Peyer's patch (tissue), 4 donors: ENCODE data around the gene CYP4F3. TPM values are rescaled to one million over a fixed set of nuclear protein-coding genes. Genes with fewer than 3 reads are reported as not detected.
A peak's percentile ranks its signal among the peaks of the same experiment; 100 is the strongest.
"Not testable (repeated sequence)": the region's sequence is repeated elsewhere in the genome, so short reads cannot be mapped to it uniquely, and the experiment has no call there.

Experiments
- DNase-seq, 3 donors: peaks; one replicate each; pipeline ENCODE4 v3.0.0-alpha.2; 2017 to 2019
- H3K27ac ChIP-seq, 4 donors: fragments of 200-600 bp; sonication (generic); one replicate each; pipeline ENCODE4 v1.5.1; 2016 to 2019
- H3K27me3 ChIP-seq, 2 donors: fragments of 200-600 bp; sonication (generic); one replicate each; pipeline ENCODE4 v1.5.1; 2019
- H3K36me3 ChIP-seq, 3 donors: fragments of 200-600 bp; sonication (generic); one replicate each; pipeline ENCODE4 v1.5.1; 2016 to 2019
- H3K4me1 ChIP-seq, 4 donors: fragments of 200-600 bp; sonication (generic); one replicate each; pipeline ENCODE4 v1.5.1; 2016 to 2019
- H3K4me3 ChIP-seq, 4 donors: fragments of 200-600 bp; sonication (generic); 1 replicate in 3 of 4; 2 replicates in 1 of 4; pipeline ENCODE4 v1.5.1; 2016 to 2019; ENCODE audit warnings: mild to moderate bottlenecking in 1 of 4
- H3K9me3 ChIP-seq, 4 donors: fragments of 200-600 bp; sonication (generic); one replicate each; pipeline ENCODE4 v1.5.1; 2016 to 2019; ENCODE audit warnings: mild to moderate bottlenecking in 1 of 4
- CTCF ChIP-seq, 6 experiments: fragments of 450-650 bp in 4 of 6; fragments of 200-600 bp in 2 of 6; sonication (generic) in 1 of 6; IDR thresholded peaks; one replicate each; pipeline ENCODE4 v1.5.1; 2017 to 2019; ENCODE audit warnings: antibody characterized with exemption in 6 of 6, mild to moderate bottlenecking in 3 of 6, moderate library complexity in 1 of 6
- POLR2A ChIP-seq, 2 donors: fragments of 450-650 bp; IDR thresholded peaks; one replicate each; pipeline ENCODE4 v1.5.1; 2017; ENCODE audit warnings: antibody characterized with exemption in 2 of 2, mild to moderate bottlenecking in 2 of 2, moderate library complexity in 2 of 2
- total RNA-seq, 4 donors: library from RNA; depleted of rRNA; stranded (reverse); fragments of >200 nt; gene quantifications; one replicate each; pipeline ENCODE4 v1.1.0, GENCODE V29; 2016

The CYP4F3 gene
- total RNA-seq, 4 donors from 2014 or later, result 23.9 to 164 (median 73.9) TPM

DNA sequence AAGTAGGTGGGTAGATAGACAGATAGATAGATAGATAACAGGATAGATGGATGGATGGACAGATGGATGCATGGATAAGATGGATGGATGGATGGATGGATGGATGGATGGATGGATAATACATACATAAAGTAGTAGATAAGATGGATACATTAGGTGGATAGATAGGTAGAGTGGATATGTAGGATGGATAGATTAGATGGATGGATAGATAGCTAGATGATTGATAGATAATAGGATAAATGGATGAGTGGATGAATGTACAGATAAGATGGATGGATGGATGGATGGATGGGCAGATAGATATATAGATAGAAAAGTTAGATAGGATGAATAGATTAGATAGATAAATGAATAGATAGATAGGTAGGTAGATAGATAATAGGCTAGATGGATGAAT lies 2.1 kb downstream of the CYP4F3 start:
- no peak for DNase-seq
- Histone ChIP-seq H3K27me3 (no peaks in the 10 kb centered on the region), H3K36me3 (no peaks in the 10 kb centered on the region), H3K27ac (no peak overlapping the region), H3K9me3 (no peaks in the 10 kb centered on the region), H3K4me3 (peak overlapping the region in 1 of 4 donors; percentile 51), H3K4me1 (peaks cover 0 to 19% (median 0%) of the 10 kb centered on the region in 4 donors)
- no peak for TF ChIP-seq POLR2A (IDR thresholded peaks at IDR 0.05)
- TF ChIP-seq CTCF (IDR thresholded peaks at IDR 0.05), result no peak

- H3K9me3 ChIP-seq, result no peaks in the 10 kb centered on the region
- H3K36me3 ChIP-seq, result no peaks in the 10 kb centered on the region
- no peak for TF ChIP-seq POLR2A (IDR thresholded peaks at IDR 0.05)
- TF ChIP-seq CTCF (IDR thresholded peaks at IDR 0.05), result no peak
- H3K4me3 ChIP-seq, result no peak overlapping the region
- H3K27me3 ChIP-seq, result no peaks in the 10 kb centered on the region
- no peak overlapping the region for H3K27ac ChIP-seq
- DNase-seq, result no peak
- peaks cover 0 to 19% (median 0%) of the 10 kb centered on the region in 4 donors for H3K4me1 ChIP-seq
These were observed 2.7 kb downstream of the CYP4F3 start for GRCh38 chr19:15643387-15643786.

- DNase-seq, result no peak
- H3K27ac ChIP-seq, result no peak overlapping the region
- no peak for TF ChIP-seq POLR2A (IDR thresholded peaks at IDR 0.05)
- H3K4me3 ChIP-seq, result no peak overlapping the region
- H3K27me3 ChIP-seq, result no peaks in the 10 kb centered on the region
- no peaks in the 10 kb centered on the region for H3K36me3 ChIP-seq
- peaks cover 0 to 19% (median 0%) of the 10 kb centered on the region in 4 donors for H3K4me1 ChIP-seq
- H3K9me3 ChIP-seq, result no peaks in the 10 kb centered on the region
These were observed 3.5 kb downstream of the CYP4F3 start for GRCh38 chr19:15644066-15644741.

DNA sequence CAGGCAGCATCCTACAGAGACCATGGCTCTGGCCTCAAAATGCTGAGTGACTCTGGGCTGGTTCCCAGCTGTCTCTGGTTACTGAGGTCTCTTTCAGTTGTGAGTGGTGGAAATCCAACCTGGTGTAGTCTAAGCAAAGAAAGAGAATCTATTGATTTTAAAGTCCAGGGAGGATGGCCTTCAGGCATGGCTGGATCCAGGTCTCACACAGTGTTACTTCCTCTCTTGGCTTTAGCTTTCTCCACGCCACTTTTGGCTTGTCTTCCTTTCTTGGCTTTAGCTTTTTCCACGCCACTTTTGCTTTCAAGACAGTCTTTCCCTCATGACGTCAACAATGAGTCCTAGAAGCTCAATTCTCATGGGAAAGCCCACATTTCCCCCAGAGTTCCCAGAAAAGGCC lies 4.1 kb downstream of the CYP4F3 start:
- no peak for DNase-seq
- Histone ChIP-seq H3K36me3 (no peaks in the 10 kb centered on the region), H3K4me1 (peaks cover 0 to 19% (median 0%) of the 10 kb centered on the region in 4 donors), H3K4me3 (no peak overlapping the region), H3K9me3 (no peaks in the 10 kb centered on the region), H3K27me3 (no peaks in the 10 kb centered on the region), H3K27ac (no peak overlapping the region)
- TF ChIP-seq POLR2A (IDR thresholded peaks at IDR 0.05), result no peak
- TF ChIP-seq CTCF (IDR thresholded peaks at IDR 0.05), result no peak

- no peaks in the 10 kb centered on the region for H3K36me3 ChIP-seq
- no peaks in the 10 kb centered on the region for H3K27me3 ChIP-seq
These were observed 8.8 kb downstream of the CYP4F3 start for GRCh38 chr19:15649526-15649925.

DNA sequence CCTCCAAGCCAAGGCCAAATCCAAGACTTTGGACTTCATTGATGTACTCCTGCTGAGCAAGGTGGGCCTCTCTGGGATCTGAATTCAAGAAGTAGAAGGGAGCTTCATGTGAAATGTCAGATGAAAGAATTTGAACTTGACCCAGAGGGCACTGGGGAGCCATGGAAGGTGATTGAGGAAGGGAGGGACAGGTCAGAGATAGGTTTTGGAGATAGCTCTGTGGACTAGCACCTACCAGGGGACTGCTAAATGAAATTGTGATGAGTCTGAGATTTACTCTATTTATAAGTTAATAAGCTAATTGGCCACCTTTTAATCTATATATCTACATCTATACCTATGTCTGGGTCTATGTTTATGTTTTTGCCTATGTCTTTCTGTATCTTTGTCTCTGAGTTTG lies 9.4 kb downstream of the CYP4F3 start:
- not testable (repeated sequence) for H3K4me3 ChIP-seq, H3K9me3 ChIP-seq, H3K4me1 ChIP-seq, H3K27me3 ChIP-seq, H3K27ac ChIP-seq, H3K36me3 ChIP-seq, DNase-seq

More at GRCh38 chr19:15649526-15649925, 8.8 kb downstream of the CYP4F3 start:
- no peak for DNase-seq
- Histone ChIP-seq H3K27ac (no peak overlapping the region), H3K9me3 (no peaks in the 10 kb centered on the region), H3K4me1 (no peaks in the 10 kb centered on the region), H3K4me3 (no peak overlapping the region)
- TF ChIP-seq CTCF (IDR thresholded peaks at IDR 0.05) (no peak), POLR2A (IDR thresholded peaks at IDR 0.05) (no peak)

DNA sequence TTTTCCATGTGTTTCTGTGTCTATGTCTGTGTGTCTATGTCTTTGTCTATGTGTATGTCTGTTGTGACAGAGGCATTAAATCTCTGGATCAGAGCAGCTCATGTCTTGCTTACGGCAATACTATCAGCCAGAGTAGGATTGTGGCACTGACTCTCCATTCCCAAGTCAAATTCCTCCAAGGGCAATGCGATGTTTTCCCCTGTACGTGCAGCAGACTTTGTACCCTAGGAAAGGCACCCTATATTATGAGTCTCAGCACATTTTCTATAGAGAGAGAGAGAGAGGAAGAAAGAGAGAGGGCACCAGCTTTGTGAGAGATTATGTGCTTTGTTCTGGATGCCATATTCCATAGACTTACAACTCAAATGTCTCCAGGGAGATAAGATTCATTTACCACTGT lies 11.1 kb downstream of the CYP4F3 start:
- no peak for DNase-seq
- Histone ChIP-seq H3K9me3 (no peaks in the 10 kb centered on the region), H3K27ac (peak overlapping the region in 1 of 4 donors; percentile 12), H3K4me1 (no peaks in the 10 kb centered on the region), H3K4me3 (no peak overlapping the region), H3K36me3 (no peaks in the 10 kb centered on the region), H3K27me3 (no peaks in the 10 kb centered on the region)
- no peak for TF ChIP-seq POLR2A (IDR thresholded peaks at IDR 0.05)
- no peak for TF ChIP-seq CTCF (IDR thresholded peaks at IDR 0.05)
